ENCODE measurements around the gene UBXN4. TPM values are rescaled to one million over a fixed set of nuclear protein-coding genes. Genes with fewer than 3 reads are reported as not detected.

The UBXN4 gene
- total RNA-seq, 2 experiments from 2014 or later, result 94.1 to 96.2 TPM

GRCh38 chr2:135826544-135826943 is 84.9 kb downstream of the UBXN4 start:
- POLR2A ChIA-PET, result interaction anchor here (0.7 kb wide), 1 partner anchor 46 kb away, joined by 4 read pairs; no protein-coding TSS in a partner anchor
- DNase-seq (no peak), ATAC-seq (no peak)
- peaks cover 22% of the 10 kb centered on the region for H3K9me3 Mint-ChIP-seq (ENCODE audit: insufficient read depth)
- H3K4me1 Mint-ChIP-seq (ENCODE audit: low read depth), result peaks cover 36% of the 10 kb centered on the region
- no peak overlapping the region for H3K27ac Mint-ChIP-seq
- H3K27me3 Mint-ChIP-seq (ENCODE audit: low read depth), result no peaks in the 10 kb centered on the region
- H3K4me3 Mint-ChIP-seq, result no peak overlapping the region
- peaks cover 29% of the 10 kb centered on the region for H3K36me3 Mint-ChIP-seq (ENCODE audit: low read depth)
- CTCF ChIA-PET, result interaction anchor here (1.4 to 4.6 kb wide), 2 partner anchors 10 to 29 kb away, joined by 3 to 27 read pairs; no protein-coding TSS in a partner anchor

GRCh38 chr2:135829378-135830135 is 87.9 kb downstream of the UBXN4 start:
- Mint-ChIP-seq H3K27ac (no peak overlapping the region), H3K36me3 (ENCODE audit: low read depth) (peaks cover 4% of the 10 kb centered on the region), H3K27me3 (ENCODE audit: low read depth) (no peaks in the 10 kb centered on the region), H3K4me1 (ENCODE audit: low read depth) (peaks cover 15% of the 10 kb centered on the region), H3K4me3 (no peak overlapping the region), H3K9me3 (ENCODE audit: insufficient read depth) (peaks cover 3% of the 10 kb centered on the region)
- no peak for DNase-seq
- ChIA-PET CTCF (no interaction called here), POLR2A (no interaction called here)
- ATAC-seq, result no peak

- H3K36me3 Mint-ChIP-seq (ENCODE audit: low read depth), result peaks cover 6% of the 10 kb centered on the region
- POLR2A ChIA-PET, result no interaction called here
- no peak overlapping the region for H3K27ac Mint-ChIP-seq
- DNase-seq (no peak), ATAC-seq (no peak)
- H3K4me3 Mint-ChIP-seq, result no peak overlapping the region
- no peaks in the 10 kb centered on the region for H3K9me3 Mint-ChIP-seq (ENCODE audit: insufficient read depth)
- H3K27me3 Mint-ChIP-seq (ENCODE audit: low read depth), result no peaks in the 10 kb centered on the region
- peaks cover 9% of the 10 kb centered on the region for H3K4me1 Mint-ChIP-seq (ENCODE audit: low read depth)
- CTCF ChIA-PET, result no interaction called here
Measured at GRCh38 chr2:135831180-135831812, 89.6 kb downstream of the UBXN4 start.

- POLR2A ChIA-PET, result no interaction called here
Measured at GRCh38 chr2:135832891-135833290, 91.2 kb downstream of the UBXN4 start.

More at GRCh38 chr2:135832891-135833290, 91.2 kb downstream of the UBXN4 start:
- CTCF ChIA-PET, result interaction anchor here (0.7 to 1.2 kb wide), 3 partner anchors 9 to 16 kb away, joined by 4 to 5 read pairs (median 4); no protein-coding TSS in a partner anchor
- DNase-seq (no peak), ATAC-seq (no peak)
- Mint-ChIP-seq H3K27me3 (ENCODE audit: low read depth) (no peaks in the 10 kb centered on the region), H3K9me3 (ENCODE audit: insufficient read depth) (no peaks in the 10 kb centered on the region), H3K4me3 (no peak overlapping the region), H3K36me3 (ENCODE audit: low read depth) (peaks cover 11% of the 10 kb centered on the region), H3K4me1 (ENCODE audit: low read depth) (peaks cover 19% of the 10 kb centered on the region), H3K27ac (no peak overlapping the region)

Other genes starting within 250 kb of the UBXN4 start
- 10 to 100 TPM; 11.8 to 12.7 TPM for gene ZRANB3, start 210.6 kb upstream of the UBXN4 start, total RNA-seq
- gene R3HDM1, start 210.4 kb upstream of the UBXN4 start, total RNA-seq, result 10 to 100 TPM; 51.9 to 53.9 TPM
- under 1 TPM; 0.18 to 0.34 TPM for gene LCT, start 95.3 kb downstream of the UBXN4 start, total RNA-seq
- gene MCM6, start 134.6 kb downstream of the UBXN4 start, total RNA-seq, result 100 to 1,000 TPM; 144 to 145 TPM
- gene DARS1, start 243.8 kb downstream of the UBXN4 start, total RNA-seq, result 100 to 1,000 TPM; 139 to 148 TPM